GM23338 (cell line): Measurements from ENCODE around the gene CSF2RB. TPM values are rescaled to one million over a fixed set of nuclear protein-coding genes. Genes with fewer than 3 reads are reported as not detected.

Experiments used
- ATAC-seq: fragments of 200-7000 bp; cut with Tn5 transposase; 3 replicates; pipeline ENCODE4 v1.9.1; 2020
- DNase-seq: peaks from one replicate; pipeline ENCODE4 v3.0.0-alpha.2; 2015; ENCODE audit warnings: low spot score
- H2AFZ ChIP-seq: fragments of 200-600 bp; sonication (generic); 2 replicates; pipeline ENCODE4 v1.8.0; 2016; ENCODE audit warnings: antibody characterized with exemption, mild to moderate bottlenecking, moderate library complexity
- H3F3A ChIP-seq: fragments of 200-600 bp; sonication (generic); replicated peaks from 2 replicates; pipeline ENCODE4 v1.8.0; 2017; ENCODE audit warnings: antibody characterized with exemption, mixed run types, low read depth
- H3K27ac ChIP-seq: fragments of 200-600 bp; sonication (generic); 2 replicates; pipeline ENCODE4 v1.6.1; 2016; ENCODE audit warnings: low read depth
- H3K27me3 ChIP-seq: fragments of 200-600 bp; sonication (generic); 2 replicates; pipeline ENCODE4 v1.8.0; 2016; ENCODE audit warnings: mild to moderate bottlenecking, mixed run types, moderate library complexity; ENCODE audit not compliant: insufficient read depth
- H3K36me3 ChIP-seq: fragments of 200-600 bp; sonication (generic); 2 replicates; pipeline ENCODE4 v1.8.0; 2016; ENCODE audit warnings: mild to moderate bottlenecking; ENCODE audit not compliant: insufficient read depth
- H3K4me1 ChIP-seq: fragments of 200-600 bp; sonication (generic); 2 replicates; pipeline ENCODE4 v1.8.0; 2016; ENCODE audit warnings: mild to moderate bottlenecking, moderate library complexity; ENCODE audit not compliant: insufficient read depth
- H3K4me2 ChIP-seq: fragments of 200-600 bp; sonication (generic); 2 replicates; pipeline ENCODE4 v1.7.1; 2017; ENCODE audit warnings: mixed run types
- H3K4me3 ChIP-seq: fragments of 200-600 bp; sonication (generic); 2 replicates; pipeline ENCODE4 v1.6.1; 2016; ENCODE audit warnings: mixed run types
- H3K79me2 ChIP-seq: fragments of 200-600 bp; sonication (generic); replicated peaks from 2 replicates; pipeline ENCODE4 v1.8.0; 2017; ENCODE audit warnings: mild to moderate bottlenecking; ENCODE audit not compliant: insufficient read depth
- H3K9me2 ChIP-seq: fragments of 200-600 bp; sonication (generic); 2 replicates; pipeline ENCODE4 v1.8.0; 2017; ENCODE audit not compliant: insufficient read depth
- H4K20me1 ChIP-seq: fragments of 200-600 bp; sonication (generic); replicated peaks from 2 replicates; pipeline ENCODE4 v1.8.0; 2017; ENCODE audit warnings: mild to moderate bottlenecking; ENCODE audit not compliant: insufficient read depth
- H3K27ac Mint-ChIP-seq: 2 replicates; pipeline ENCODE4 v1.8.0; 2020; ENCODE audit warnings: inconsistent platforms, mild to moderate bottlenecking, moderate library complexity, mixed read lengths
- H3K27me3 Mint-ChIP-seq: 3 replicates; pipeline ENCODE4 v1.8.0; 2022; ENCODE audit warnings: low read depth, mild to moderate bottlenecking, moderate library complexity, mixed read lengths, inconsistent platforms; ENCODE audit not compliant: insufficient read depth, poor library complexity
- H3K36me3 Mint-ChIP-seq: 3 replicates; pipeline ENCODE4 v1.8.0; 2021; ENCODE audit warnings: low read depth, mild to moderate bottlenecking, inconsistent platforms, moderate library complexity, mixed read lengths
- H3K4me1 Mint-ChIP-seq: 3 replicates; pipeline ENCODE4 v1.8.0; 2020; ENCODE audit warnings: mild to moderate bottlenecking, inconsistent platforms, mixed read lengths
- H3K4me3 Mint-ChIP-seq: 3 replicates; pipeline ENCODE4 v1.8.0; 2021; ENCODE audit warnings: moderate library complexity, mild to moderate bottlenecking, inconsistent platforms, mixed read lengths
- H3K9me3 Mint-ChIP-seq: 3 replicates; pipeline ENCODE4 v1.8.0; 2020; ENCODE audit warnings: moderate library complexity, mild to moderate bottlenecking, inconsistent platforms, mixed read lengths
- CREB1 ChIP-seq: fragments of 250-450 bp; sonication (Bioruptor Pico); IDR thresholded peaks from 2 replicates; pipeline ENCODE4 v1.5.0; 2020; ENCODE audit warnings: low read depth, mild to moderate bottlenecking, moderate library complexity
- ETS1 ChIP-seq: IDR thresholded peaks from 2 replicates; pipeline ENCODE4 v1.6.1; 2016; ENCODE audit warnings: antibody characterized with exemption
- EZH2phosphoT487 ChIP-seq: fragments of 200-600 bp; sonication (generic); IDR thresholded peaks from one replicate; pipeline ENCODE4 v1.8.1; 2018; ENCODE audit warnings: antibody characterized with exemption; ENCODE audit not compliant: unreplicated experiment
- JUNB ChIP-seq: IDR thresholded peaks from one replicate; pipeline ENCODE4 v1.6.1; 2016; ENCODE audit warnings: antibody characterized with exemption; ENCODE audit not compliant: unreplicated experiment
- NANOG ChIP-seq: IDR thresholded peaks from 2 replicates; pipeline ENCODE4 v1.6.1; 2016; ENCODE audit warnings: antibody characterized with exemption, borderline replicate concordance
- STAT1 ChIP-seq: IDR thresholded peaks from one replicate; pipeline ENCODE4 v1.6.1; 2016; ENCODE audit warnings: antibody characterized with exemption; ENCODE audit not compliant: unreplicated experiment
- ZNF114 ChIP-seq: fragments of 250-450 bp; sonication (Bioruptor Pico); IDR thresholded peaks from 2 replicates; pipeline ENCODE4 v1.5.0; 2020; ENCODE audit warnings: mild to moderate bottlenecking, moderate library complexity
- polyA plus RNA-seq: library from polyadenylated mRNA; unstranded; fragments of >200 nt; fragmentation: Nextera tagmentation; extraction: Ambion mirVana; gene quantifications from 2 replicates; pipeline ENCODE4 v1.2.1, GENCODE V29; 2016
- total RNA-seq: library from RNA; depleted of rRNA; stranded (reverse); fragments of >200 nt; shearing (Covaris generic); gene quantifications from 2 replicates; pipeline ENCODE4 v1.2.3, GENCODE V29; 2014
- TF ChIP-seq, protein P1 (sequence below): IDR thresholded peaks from one replicate; pipeline ENCODE4 v1.6.1; 2018; ENCODE audit warnings: antibody characterized with exemption; ENCODE audit not compliant: unreplicated experiment
- TF ChIP-seq, protein P2 (sequence below): fragments of 250-450 bp; sonication (Bioruptor Pico); IDR thresholded peaks from 2 replicates; pipeline ENCODE4 v1.5.0; 2020; ENCODE audit warnings: mild to moderate bottlenecking, moderate library complexity

The CSF2RB gene
- total and polyA plus RNA-seq, 2 experiments from 2014 or later: not detected

GRCh38 chr22:36865346-36865745 is 48.1 kb upstream of the CSF2RB start:
- peaks cover 4% of the 10 kb centered on the region; the same call in 1 of the 3 replicates for H3K9me3 Mint-ChIP-seq
- Histone ChIP-seq H2AFZ (no peak overlapping the region), H3K36me3 (no peaks in the 10 kb centered on the region), H3K79me2 (no peaks in the 10 kb centered on the region), H3F3A (no peaks in the 10 kb centered on the region), H3K4me3 (no peak overlapping the region), H3K4me1 (no peaks in the 10 kb centered on the region), H3K4me2 (no peak overlapping the region), H3K9me2 (no peaks in the 10 kb centered on the region; the same call in 1 of the 2 replicates), H3K27ac (no peak overlapping the region), H3K27me3 (no peaks in the 10 kb centered on the region), H4K20me1 (no peaks in the 10 kb centered on the region)
- ATAC-seq (peak; percentile 59; the same call in 2 of the 3 replicates), DNase-seq (peak; percentile 54)
- no peak overlapping the region for H3K27ac Mint-ChIP-seq
- H3K27me3 Mint-ChIP-seq: peaks cover 18% of the 10 kb centered on the region
- peaks cover 2% of the 10 kb centered on the region; the same call in 1 of the 3 replicates for H3K4me1 Mint-ChIP-seq
- TF ChIP-seq ZNF114 (CRISPR knock-in tag) (no peak), ETS1 (no peak), JUNB (no peak)
- TF ChIP-seq, protein P1, sequence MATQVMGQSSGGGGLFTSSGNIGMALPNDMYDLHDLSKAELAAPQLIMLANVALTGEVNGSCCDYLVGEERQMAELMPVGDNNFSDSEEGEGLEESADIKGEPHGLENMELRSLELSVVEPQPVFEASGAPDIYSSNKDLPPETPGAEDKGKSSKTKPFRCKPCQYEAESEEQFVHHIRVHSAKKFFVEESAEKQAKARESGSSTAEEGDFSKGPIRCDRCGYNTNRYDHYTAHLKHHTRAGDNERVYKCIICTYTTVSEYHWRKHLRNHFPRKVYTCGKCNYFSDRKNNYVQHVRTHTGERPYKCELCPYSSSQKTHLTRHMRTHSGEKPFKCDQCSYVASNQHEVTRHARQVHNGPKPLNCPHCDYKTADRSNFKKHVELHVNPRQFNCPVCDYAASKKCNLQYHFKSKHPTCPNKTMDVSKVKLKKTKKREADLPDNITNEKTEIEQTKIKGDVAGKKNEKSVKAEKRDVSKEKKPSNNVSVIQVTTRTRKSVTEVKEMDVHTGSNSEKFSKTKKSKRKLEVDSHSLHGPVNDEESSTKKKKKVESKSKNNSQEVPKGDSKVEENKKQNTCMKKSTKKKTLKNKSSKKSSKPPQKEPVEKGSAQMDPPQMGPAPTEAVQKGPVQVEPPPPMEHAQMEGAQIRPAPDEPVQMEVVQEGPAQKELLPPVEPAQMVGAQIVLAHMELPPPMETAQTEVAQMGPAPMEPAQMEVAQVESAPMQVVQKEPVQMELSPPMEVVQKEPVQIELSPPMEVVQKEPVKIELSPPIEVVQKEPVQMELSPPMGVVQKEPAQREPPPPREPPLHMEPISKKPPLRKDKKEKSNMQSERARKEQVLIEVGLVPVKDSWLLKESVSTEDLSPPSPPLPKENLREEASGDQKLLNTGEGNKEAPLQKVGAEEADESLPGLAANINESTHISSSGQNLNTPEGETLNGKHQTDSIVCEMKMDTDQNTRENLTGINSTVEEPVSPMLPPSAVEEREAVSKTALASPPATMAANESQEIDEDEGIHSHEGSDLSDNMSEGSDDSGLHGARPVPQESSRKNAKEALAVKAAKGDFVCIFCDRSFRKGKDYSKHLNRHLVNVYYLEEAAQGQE: peak; percentile 81
- H3K4me3 Mint-ChIP-seq: no peak overlapping the region
- no peaks in the 10 kb centered on the region; the same call in 2 of the 3 replicates for H3K36me3 Mint-ChIP-seq

DNA sequence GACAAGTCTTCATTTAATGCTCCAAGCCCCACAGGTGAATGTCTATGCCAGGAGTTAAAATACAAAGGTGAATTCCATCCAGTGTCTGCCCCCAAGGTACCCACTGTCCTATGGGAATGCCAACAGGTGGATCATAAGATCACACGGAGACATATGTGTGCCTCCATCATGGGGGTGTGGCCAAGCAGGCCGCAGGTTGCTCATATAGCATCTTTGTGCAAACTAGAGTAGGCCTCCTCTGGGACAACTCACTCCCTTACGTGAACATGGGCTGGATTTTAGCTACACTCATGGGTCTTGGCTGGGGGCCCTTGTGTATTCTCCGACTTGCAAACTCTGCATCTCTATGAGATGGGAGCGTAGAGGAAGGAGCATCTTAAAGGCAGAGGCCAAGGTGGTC is 45.7 kb upstream of the CSF2RB start:
- DNase-seq (no peak), ATAC-seq (no peak)
- Histone ChIP-seq H3K27ac (no peak overlapping the region), H3K27me3 (no peaks in the 10 kb centered on the region), H2AFZ (no peak overlapping the region), H3K4me1 (no peaks in the 10 kb centered on the region), H3K4me3 (no peak overlapping the region), H4K20me1 (no peaks in the 10 kb centered on the region), H3F3A (no peaks in the 10 kb centered on the region), H3K4me2 (no peak overlapping the region), H3K79me2 (no peaks in the 10 kb centered on the region), H3K9me2 (peaks cover 3% of the 10 kb centered on the region; the same call in 1 of the 2 replicates), H3K36me3 (no peaks in the 10 kb centered on the region)
- Mint-ChIP-seq H3K27ac (no peak overlapping the region), H3K9me3 (peaks cover 7% of the 10 kb centered on the region; the same call in 2 of the 3 replicates), H3K4me1 (peaks cover 2% of the 10 kb centered on the region; the same call in 1 of the 3 replicates), H3K27me3 (peaks cover 19% of the 10 kb centered on the region), H3K4me3 (no peak overlapping the region), H3K36me3 (no peaks in the 10 kb centered on the region; the same call in 2 of the 3 replicates)
- TF ChIP-seq EZH2phosphoT487 (no peak), NANOG (no peak), CREB1 (CRISPR knock-in tag) (no peak), JUNB (no peak), STAT1 (no peak), ZNF114 (CRISPR knock-in tag) (no peak)
- TF ChIP-seq, protein P2, sequence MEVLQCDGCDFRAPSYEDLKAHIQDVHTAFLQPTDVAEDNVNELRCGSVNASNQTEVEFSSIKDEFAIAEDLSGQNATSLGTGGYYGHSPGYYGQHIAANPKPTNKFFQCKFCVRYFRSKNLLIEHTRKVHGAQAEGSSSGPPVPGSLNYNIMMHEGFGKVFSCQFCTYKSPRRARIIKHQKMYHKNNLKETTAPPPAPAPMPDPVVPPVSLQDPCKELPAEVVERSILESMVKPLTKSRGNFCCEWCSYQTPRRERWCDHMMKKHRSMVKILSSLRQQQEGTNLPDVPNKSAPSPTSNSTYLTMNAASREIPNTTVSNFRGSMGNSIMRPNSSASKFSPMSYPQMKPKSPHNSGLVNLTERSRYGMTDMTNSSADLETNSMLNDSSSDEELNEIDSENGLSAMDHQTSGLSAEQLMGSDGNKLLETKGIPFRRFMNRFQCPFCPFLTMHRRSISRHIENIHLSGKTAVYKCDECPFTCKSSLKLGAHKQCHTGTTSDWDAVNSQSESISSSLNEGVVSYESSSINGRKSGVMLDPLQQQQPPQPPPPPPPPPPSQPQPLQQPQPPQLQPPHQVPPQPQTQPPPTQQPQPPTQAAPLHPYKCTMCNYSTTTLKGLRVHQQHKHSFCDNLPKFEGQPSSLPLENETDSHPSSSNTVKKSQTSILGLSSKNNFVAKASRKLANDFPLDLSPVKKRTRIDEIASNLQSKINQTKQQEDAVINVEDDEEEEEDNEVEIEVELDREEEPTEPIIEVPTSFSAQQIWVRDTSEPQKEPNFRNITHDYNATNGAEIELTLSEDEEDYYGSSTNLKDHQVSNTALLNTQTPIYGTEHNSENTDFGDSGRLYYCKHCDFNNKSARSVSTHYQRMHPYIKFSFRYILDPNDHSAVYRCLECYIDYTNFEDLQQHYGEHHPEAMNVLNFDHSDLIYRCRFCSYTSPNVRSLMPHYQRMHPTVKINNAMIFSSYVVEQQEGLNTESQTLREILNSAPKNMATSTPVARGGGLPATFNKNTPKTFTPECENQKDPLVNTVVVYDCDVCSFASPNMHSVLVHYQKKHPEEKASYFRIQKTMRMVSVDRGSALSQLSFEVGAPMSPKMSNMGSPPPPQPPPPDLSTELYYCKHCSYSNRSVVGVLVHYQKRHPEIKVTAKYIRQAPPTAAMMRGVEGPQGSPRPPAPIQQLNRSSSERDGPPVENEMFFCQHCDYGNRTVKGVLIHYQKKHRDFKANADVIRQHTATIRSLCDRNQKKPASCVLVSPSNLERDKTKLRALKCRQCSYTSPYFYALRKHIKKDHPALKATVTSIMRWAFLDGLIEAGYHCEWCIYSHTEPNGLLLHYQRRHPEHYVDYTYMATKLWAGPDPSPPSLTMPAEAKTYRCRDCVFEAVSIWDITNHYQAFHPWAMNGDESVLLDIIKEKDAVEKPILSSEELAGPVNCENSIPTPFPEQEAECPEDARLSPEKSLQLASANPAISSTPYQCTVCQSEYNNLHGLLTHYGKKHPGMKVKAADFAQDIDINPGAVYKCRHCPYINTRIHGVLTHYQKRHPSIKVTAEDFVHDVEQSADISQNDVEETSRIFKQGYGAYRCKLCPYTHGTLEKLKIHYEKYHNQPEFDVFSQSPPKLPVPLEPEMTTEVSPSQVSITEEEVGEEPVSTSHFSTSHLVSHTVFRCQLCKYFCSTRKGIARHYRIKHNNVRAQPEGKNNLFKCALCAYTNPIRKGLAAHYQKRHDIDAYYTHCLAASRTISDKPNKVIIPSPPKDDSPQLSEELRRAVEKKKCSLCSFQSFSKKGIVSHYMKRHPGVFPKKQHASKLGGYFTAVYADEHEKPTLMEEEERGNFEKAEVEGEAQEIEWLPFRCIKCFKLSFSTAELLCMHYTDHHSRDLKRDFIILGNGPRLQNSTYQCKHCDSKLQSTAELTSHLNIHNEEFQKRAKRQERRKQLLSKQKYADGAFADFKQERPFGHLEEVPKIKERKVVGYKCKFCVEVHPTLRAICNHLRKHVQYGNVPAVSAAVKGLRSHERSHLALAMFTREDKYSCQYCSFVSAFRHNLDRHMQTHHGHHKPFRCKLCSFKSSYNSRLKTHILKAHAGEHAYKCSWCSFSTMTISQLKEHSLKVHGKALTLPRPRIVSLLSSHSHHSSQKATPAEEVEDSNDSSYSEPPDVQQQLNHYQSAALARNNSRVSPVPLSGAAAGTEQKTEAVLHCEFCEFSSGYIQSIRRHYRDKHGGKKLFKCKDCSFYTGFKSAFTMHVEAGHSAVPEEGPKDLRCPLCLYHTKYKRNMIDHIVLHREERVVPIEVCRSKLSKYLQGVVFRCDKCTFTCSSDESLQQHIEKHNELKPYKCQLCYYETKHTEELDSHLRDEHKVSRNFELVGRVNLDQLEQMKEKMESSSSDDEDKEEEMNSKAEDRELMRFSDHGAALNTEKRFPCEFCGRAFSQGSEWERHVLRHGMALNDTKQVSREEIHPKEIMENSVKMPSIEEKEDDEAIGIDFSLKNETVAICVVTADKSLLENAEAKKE (CRISPR knock-in tag): no peak
